ENCODE measurements around the gene CCDC188. TPM values are rescaled to one million over a fixed set of nuclear protein-coding genes. Genes with fewer than 3 reads are reported as not detected.

Gene CCDC188
- total and polyA plus RNA-seq, 2 of the 8 experiments (the other 6 are each of a cell fraction or from before 2014, with no cell fraction given), result not detected

GRCh38 chr22:20173772-20174171, 22.9 kb upstream of the CCDC188 start:
- Histone ChIP-seq H2BK120ac (replicated peaks; ENCODE audit: low read depth, low read length) (no peak overlapping the region), H4K20me1 (replicated peaks in 1 of 2; ENCODE audit: control insufficient read depth in 1 of 2, insufficient read depth in 2 of 2, low read length in 2 of 2) (no peaks in the 10 kb centered on the region), H3K4me3 (ENCODE audit: extremely low read depth in 1 of 4, insufficient read depth in 2 of 4, low read depth in 3 of 4, low read length in 4 of 4) (no peak overlapping the region), H3K4me2 (ENCODE audit: insufficient read depth in 1 of 2, low read depth in 2 of 2, low read length in 2 of 2) (no peak overlapping the region), H2BK15ac (ENCODE audit: low read length) (no peak overlapping the region), H3K9me3 (ENCODE audit: insufficient read depth in 2 of 2, low read depth in 1 of 2, low read length in 1 of 2) (no peaks in the 10 kb centered on the region), H3K23me2 (ENCODE audit: low read depth, low read length) (no peaks in the 10 kb centered on the region), H2AK5ac (ENCODE audit: low read depth, low read length) (no peak overlapping the region), H3K23ac (ENCODE audit: insufficient read length) (no peak overlapping the region), H4K8ac (ENCODE audit: extremely low read depth, insufficient read depth, low read length) (no peak overlapping the region), H3K27me3 (replicated peaks in 1 of 4; ENCODE audit: control insufficient read depth in 3 of 4, extremely low read depth in 1 of 4, insufficient read depth in 3 of 4, low read length in 3 of 4) (no peaks in the 10 kb centered on the region), H2BK20ac (ENCODE audit: low read length) (no peak overlapping the region), H3K27ac (ENCODE audit: low read depth, low read length) (no peak overlapping the region), H3K79me2 (ENCODE audit: control insufficient read depth in 1 of 2, insufficient read depth in 2 of 2, low read length in 2 of 2) (no peaks in the 10 kb centered on the region), H4K5ac (ENCODE audit: insufficient read length, low read depth, low read length) (no peak overlapping the region), H2BK5ac (ENCODE audit: low read depth, low read length) (no peak overlapping the region), H2AFZ (ENCODE audit: low read length) (no peak overlapping the region), H3K56ac (replicated peaks; ENCODE audit: insufficient read length, low read depth, low read length) (no peak overlapping the region), H3K14ac (ENCODE audit: insufficient read length) (no peak overlapping the region), H3K18ac (ENCODE audit: extremely low read depth, low read length) (no peak overlapping the region), H3K9ac (replicated peaks in 1 of 4; ENCODE audit: extremely low read depth in 1 of 4, low read depth in 3 of 4, low read length in 3 of 4) (no peak overlapping the region), H3K4ac (replicated peaks; ENCODE audit: insufficient read length, low read depth, low read length) (no peak overlapping the region), H4K91ac (replicated peaks; ENCODE audit: insufficient read length, low read length) (peak overlapping the region; percentile 54), H2BK12ac (ENCODE audit: low read depth, low read length) (no peak overlapping the region), H3K36me3 (ENCODE audit: control insufficient read depth in 2 of 4, insufficient read depth in 4 of 4, low read length in 3 of 4) (no peaks in the 10 kb centered on the region), H3K79me1 (ENCODE audit: low read depth, low read length) (no peaks in the 10 kb centered on the region), H3K4me1 (replicated peaks in 1 of 4; ENCODE audit: control insufficient read depth in 3 of 4, insufficient read depth in 4 of 4, low read length in 3 of 4) (peaks cover 0 to 8% (median 0%) of the 10 kb centered on the region in 4 experiments; a peak in 2 of 7 replicates)
- WGBS, 2 experiments (ENCODE audit: extremely low coverage in 1 of 2, insufficient coverage in 1 of 2, insufficient read length in 1 of 2, insufficient replicate concordance in 2 of 2, low coverage in 1 of 2, low lambda C conversion rate in 2 of 2, missing lambda C conversion rate in 1 of 2), result 92% methylated on average over 3 of the region's 10 CpGs; no CpG with 5 or more reads in 1 of the 2 experiments
- TF ChIP-seq POLR2A (IDR thresholded peaks at IDR 0.05; ENCODE audit: control extremely low read depth in 1 of 2, low read depth in 2 of 2, low read length in 2 of 2) (no peak), CBX8 (IDR thresholded peaks at IDR 0.05; ENCODE audit: borderline replicate concordance, low read depth, low read length) (no peak)
- CTCF ChIA-PET (ENCODE audit: partially characterized antibody), result interaction anchor here (0.7 to 4.6 kb wide), 9 partner anchors 13 to 111 kb away, joined by 3 to 15 read pairs (median 8); no protein-coding TSS in a partner anchor
- FAIRE-seq, result no peak
- POLR2A ChIA-PET (ENCODE audit: partially characterized antibody), result no interaction called here
- no peak for DNase-seq (ENCODE audit: low read depth in 1 of 2, low spot score in 2 of 2)
